Measurements from ENCODE around the gene TACC2.
A peak's percentile ranks its signal among the peaks of the same experiment; 100 is the strongest.
"Not testable (repeated sequence)": the region's sequence is repeated elsewhere in the genome, so short reads cannot be mapped to it uniquely, and the experiment has no call there.

Gene TACC2

GRCh38 chr10:122072491-122072890 is 83.5 kb downstream of the TACC2 start:
- no peak for DNase-seq

GRCh38 chr10:122073508-122073907 is 84.5 kb downstream of the TACC2 start:
- no peak for DNase-seq

- no peak for DNase-seq
Observed at GRCh38 chr10:122075171-122075570, 86.2 kb downstream of the TACC2 start.

GRCh38 chr10:122075876-122076275 is 86.9 kb downstream of the TACC2 start:
- not testable (repeated sequence) for DNase-seq

- DNase-seq = no peak
Observed at GRCh38 chr10:122077311-122077875, 88.4 kb downstream of the TACC2 start.

GRCh38 chr10:122078326-122078725 is 89.4 kb downstream of the TACC2 start:
- no peak for DNase-seq

GRCh38 chr10:122078965-122079795 is 90.2 kb downstream of the TACC2 start:
- peak; percentile 25 for DNase-seq

GRCh38 chr10:122082616-122083477 is 93.9 kb downstream of the TACC2 start:
- DNase-seq = no peak

- DNase-seq = no peak
Observed at GRCh38 chr10:122083478-122084025, 94.6 kb downstream of the TACC2 start.

GRCh38 chr10:122084286-122085041 is 95.5 kb downstream of the TACC2 start:
- no peak for DNase-seq

- DNase-seq = no peak
Observed at GRCh38 chr10:122085423-122085911, 96.5 kb downstream of the TACC2 start.

- DNase-seq = no peak
Observed at GRCh38 chr10:122086416-122087240, 97.7 kb downstream of the TACC2 start.

- no peak for DNase-seq
Observed at GRCh38 chr10:122087436-122087835, 98.5 kb downstream of the TACC2 start.

- DNase-seq = no peak
Observed at GRCh38 chr10:122089311-122090017, 100.5 kb downstream of the TACC2 start.

- DNase-seq = no peak
Observed at GRCh38 chr10:122091722-122092121, 102.8 kb downstream of the TACC2 start.

GRCh38 chr10:122093076-122093475 is 104.1 kb downstream of the TACC2 start:
- no peak for DNase-seq

- not testable (repeated sequence) for DNase-seq
Observed at GRCh38 chr10:122096181-122096580, 107.2 kb downstream of the TACC2 start.

GRCh38 chr10:122096705-122097104 is 107.7 kb downstream of the TACC2 start:
- no peak for DNase-seq

GRCh38 chr10:122097935-122098334 is 109.0 kb downstream of the TACC2 start:
- DNase-seq = no peak

- no peak for DNase-seq
Observed at GRCh38 chr10:122098924-122099323, 110.0 kb downstream of the TACC2 start.

- DNase-seq = no peak
Observed at GRCh38 chr10:122099562-122099961, 110.6 kb downstream of the TACC2 start.

All from NCI-H748 treated with DMSO at 0.1 percent for 48 hours (cell line).